ENCODE measurements around the gene GABRP.
"Not testable (repeated sequence)": the region's sequence is repeated elsewhere in the genome, so short reads cannot be mapped to it uniquely, and the experiment has no call there.

Gene GABRP

DNA sequence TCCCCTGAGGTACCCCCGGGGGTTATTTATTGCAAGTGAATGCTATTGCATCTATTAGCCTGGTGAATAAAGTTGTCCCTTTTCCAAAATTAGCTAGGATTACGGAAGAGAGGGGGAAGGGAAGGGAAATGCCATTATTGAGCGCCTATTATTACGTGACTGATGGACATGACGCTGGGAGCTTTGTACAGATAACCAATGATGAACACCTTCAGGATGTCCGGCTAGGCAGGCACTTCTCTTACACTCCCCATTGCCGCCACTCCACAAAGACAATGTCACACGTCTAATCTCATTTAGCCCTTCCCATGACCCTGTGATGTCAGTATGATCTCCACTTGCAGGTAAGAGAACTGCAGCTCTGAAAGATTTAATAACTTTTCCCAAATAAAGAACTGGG lies 9.4 kb downstream of the GABRP start:
- DNase-seq (ENCODE audit: low read depth) = no peak

DNA sequence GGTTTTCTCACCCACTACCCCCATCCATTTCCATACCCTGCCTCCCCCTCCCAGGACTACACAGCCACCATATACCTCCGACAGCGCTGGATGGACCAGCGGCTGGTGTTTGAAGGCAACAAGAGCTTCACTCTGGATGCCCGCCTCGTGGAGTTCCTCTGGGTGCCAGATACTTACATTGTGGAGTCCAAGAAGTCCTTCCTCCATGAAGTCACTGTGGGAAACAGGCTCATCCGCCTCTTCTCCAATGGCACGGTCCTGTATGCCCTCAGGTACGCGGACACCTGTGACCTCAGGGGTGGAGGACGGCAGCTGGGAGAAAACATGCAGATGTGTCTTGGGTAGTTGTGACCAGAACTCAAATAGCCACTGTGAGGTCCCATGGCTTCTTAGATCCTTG lies 11.6 kb downstream of the GABRP start:
- DNase-seq (ENCODE audit: low read depth) = no peak

- DNase-seq (ENCODE audit: low read depth) = no peak
Measured at GRCh38 chr5:170805666-170806065, 22.1 kb downstream of the GABRP start.

- DNase-seq (ENCODE audit: low read depth) = peak; percentile 60
Measured at GRCh38 chr5:170809551-170809950, 26.0 kb downstream of the GABRP start.

GRCh38 chr5:170811719-170812118 lies 28.2 kb downstream of the GABRP start:
- no peak for DNase-seq (ENCODE audit: low read depth)

DNA sequence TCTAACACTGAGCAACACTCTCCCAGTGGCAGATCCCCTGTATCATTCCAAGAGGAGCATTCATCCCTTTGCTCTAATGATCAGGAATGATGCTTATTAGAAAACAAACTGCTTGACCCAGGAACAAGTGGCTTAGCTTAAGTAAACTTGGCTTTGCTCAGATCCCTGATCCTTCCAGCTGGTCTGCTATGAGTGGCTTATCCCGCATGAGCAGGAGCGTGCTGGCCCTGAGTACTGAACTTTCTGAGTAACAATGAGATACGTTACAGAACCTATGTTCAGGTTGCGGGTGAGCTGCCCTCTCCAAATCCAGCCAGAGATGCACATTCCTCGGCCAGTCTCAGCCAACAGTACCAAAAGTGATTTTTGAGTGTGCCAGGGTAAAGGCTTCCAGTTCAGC lies 29.7 kb downstream of the GABRP start:
- DNase-seq (ENCODE audit: low read depth) = no peak

- DNase-seq (ENCODE audit: low read depth) = no peak
Measured at GRCh38 chr5:170817195-170817594, 33.7 kb downstream of the GABRP start.

DNA sequence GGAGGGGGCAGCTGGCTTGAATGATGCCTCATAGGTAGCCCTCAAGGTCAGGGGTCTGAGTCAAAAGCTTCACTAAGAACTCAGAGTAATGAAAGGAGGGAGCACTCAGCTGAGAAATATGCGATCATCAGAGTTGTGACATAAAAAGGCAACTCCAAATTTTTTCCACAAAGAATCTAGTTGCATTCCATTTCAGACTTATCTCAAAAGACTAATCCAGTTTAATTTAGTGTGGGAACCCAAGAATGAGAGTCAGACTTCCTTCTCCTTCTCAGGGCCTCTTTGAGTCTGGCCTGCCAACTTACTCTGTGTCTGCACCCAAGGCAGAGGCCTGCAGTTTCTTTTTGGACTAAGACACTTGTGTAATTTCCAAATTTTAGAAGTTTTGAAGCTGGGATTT lies 34.7 kb downstream of the GABRP start:
- peak; percentile 73 for DNase-seq (ENCODE audit: low read depth)

DNA sequence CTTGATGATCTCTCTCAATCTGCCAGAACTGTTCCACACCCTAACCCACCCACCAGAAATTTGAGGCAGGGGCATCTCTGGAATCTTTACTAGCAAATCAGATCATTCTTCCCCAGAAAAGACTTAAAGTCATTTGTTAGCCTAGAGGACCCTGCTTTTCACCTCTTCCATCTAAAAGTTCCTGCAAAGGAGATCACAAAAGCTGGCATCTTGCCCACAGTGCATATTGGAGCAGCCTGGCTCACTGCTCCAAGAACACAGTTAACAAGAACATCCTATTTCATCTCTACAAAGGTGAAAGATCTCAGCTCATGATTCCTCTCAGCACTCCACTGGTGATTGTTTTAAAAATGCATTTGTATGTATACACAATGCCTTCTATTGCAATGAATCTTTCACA lies 36.3 kb downstream of the GABRP start:
- no peak for DNase-seq (ENCODE audit: low read depth)

- no peak for DNase-seq (ENCODE audit: low read depth)
Measured at GRCh38 chr5:170821257-170821800, 37.8 kb downstream of the GABRP start.

GRCh38 chr5:170826117-170826516 lies 42.6 kb downstream of the GABRP start:
- no peak for DNase-seq (ENCODE audit: low read depth)

GRCh38 chr5:170832241-170832640 lies 48.7 kb downstream of the GABRP start:
- no peak for DNase-seq (ENCODE audit: low read depth)

DNA sequence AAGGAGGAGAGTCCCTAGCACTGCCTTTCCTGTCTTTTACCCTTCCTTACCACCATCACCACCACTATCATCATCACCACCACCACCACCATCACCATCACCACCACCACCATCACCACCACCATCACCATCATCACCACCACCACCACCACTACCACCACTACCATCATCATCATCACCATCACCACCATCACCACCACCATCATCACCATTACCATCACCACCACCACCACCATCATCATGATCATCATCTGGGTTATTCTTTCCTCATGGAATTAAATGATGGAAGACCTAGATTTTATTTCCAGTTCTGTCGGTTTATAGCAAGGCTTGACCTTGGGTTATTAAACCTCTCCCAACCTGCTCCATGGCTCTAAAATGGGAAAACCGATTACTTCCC lies 50.5 kb downstream of the GABRP start:
- not testable (repeated sequence) for DNase-seq (ENCODE audit: low read depth)

GRCh38 chr5:170836226-170836625 lies 52.7 kb downstream of the GABRP start:
- no peak for DNase-seq (ENCODE audit: low read depth)

DNA sequence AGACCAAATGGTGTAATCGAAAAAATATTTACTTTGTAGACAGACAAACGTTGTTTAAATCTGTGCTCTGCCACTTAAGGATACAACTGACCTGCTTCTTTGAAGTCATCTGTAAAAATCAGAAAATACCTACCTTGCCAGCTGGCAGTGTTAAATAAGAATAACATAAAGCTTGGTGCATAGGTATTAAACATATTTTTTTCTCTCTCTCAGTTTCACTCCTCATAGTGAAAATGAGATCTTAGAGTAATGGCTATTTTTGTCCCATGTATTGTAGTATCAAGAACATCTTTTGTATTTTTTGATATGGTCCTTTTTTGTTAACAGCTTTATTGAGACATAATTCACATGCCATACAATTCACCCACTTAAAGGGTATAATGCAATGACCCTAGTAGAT lies 60.3 kb downstream of the GABRP start:
- DNase-seq (ENCODE audit: low read depth) = no peak

DNA sequence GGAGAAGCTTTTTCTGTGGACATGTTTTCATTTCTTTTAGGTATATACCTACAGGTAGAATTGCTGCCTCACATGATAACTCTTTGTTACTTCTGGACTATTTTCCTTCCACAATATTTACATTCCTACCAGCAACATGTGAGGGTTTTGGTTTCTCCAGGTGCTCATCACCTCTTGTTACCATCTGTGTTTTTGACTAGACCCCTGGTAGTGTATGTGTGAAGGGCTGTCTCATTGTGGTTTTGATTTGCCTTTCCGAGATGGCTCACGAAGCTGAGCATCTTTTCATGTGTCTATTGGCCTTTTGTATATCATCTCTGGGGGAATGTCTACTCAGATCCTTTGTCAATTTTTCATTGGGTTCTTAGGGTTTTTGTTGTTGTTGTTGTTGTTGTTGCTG lies 61.1 kb downstream of the GABRP start:
- no peak for DNase-seq (ENCODE audit: low read depth)

DNA sequence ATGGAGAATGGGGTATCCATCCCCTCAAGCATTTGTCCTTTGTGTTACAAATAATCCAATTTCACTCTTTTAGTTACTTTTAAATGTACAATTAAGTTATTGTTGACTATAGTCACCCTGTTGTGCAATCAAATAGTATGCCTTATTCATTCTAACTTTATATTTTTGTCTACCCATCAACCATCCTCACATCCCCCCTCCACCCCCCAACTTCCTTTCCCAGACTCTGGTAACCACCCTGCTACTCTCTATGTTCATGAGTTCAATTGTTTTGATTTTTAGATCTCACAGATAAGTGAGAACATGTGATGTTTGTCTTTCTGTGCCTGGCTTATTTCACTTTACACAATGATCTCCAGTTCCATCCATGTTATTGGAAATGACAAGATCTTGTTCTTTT lies 62.9 kb downstream of the GABRP start:
- peak; percentile 32 for DNase-seq (ENCODE audit: low read depth)

GRCh38 chr5:170846846-170847245 lies 63.3 kb downstream of the GABRP start:
- DNase-seq (ENCODE audit: low read depth) = no peak

DNA sequence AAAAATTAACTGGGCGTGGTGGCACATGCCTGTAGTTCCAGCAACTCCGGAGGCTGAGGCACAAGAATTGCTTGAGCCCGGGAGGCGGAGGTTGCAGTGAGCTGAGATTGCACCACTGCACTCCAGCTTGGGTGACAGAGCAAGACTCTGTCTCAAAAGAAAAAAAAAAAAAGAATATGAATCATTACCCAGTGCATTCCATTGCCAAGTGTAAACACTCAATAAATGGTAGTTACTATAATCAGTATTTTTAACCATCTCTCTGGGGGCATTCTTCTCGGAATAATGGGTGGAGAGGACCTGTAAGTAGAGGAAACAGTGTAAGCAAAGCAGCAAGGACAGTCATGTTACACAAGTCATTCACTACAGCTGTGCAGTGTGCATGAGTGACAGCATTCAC lies 64.5 kb downstream of the GABRP start:
- DNase-seq (ENCODE audit: low read depth) = peak; percentile 55

DNA sequence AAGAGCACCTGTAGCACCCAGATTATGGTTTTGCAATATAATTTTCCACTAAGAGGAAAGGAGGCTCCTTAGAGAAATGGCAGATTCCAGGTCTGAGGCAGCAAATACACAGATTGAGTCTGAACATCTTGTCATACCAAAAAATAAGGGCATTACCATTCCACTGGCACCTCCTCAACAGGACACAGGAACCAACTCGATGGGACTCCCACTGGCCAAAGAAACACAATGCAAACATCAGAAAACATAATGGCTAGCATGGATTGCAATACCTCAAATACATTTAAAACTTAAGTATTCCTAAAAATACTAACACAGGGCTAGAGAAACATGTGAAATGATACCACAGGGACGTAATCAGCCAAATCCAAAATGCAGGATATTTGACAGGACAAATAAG lies 65.8 kb downstream of the GABRP start:
- no peak for DNase-seq (ENCODE audit: low read depth)

DNA sequence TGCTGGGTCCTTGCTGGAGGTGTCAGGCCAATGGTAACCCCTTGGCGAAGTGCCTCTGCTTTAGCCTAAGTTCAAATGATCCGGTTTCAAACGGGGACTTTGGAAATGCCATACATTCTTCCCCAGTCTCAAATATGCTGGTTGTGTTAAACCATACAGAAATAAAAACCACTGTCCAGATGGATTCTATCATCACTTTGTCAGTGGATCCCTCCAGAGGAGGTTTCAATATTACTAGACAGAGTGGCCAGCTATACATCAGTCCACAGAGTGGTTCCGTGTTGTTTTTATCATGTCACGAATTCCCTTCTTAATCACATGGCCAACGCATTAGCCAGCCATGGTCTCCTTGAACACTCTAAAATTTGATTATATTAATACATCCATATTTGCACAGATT lies 71.0 kb downstream of the GABRP start:
- peak; percentile 18 for DNase-seq (ENCODE audit: low read depth)

- DNase-seq (ENCODE audit: low read depth) = no peak
Measured at GRCh38 chr5:170857066-170857465, 73.5 kb downstream of the GABRP start.

- no peak for DNase-seq (ENCODE audit: low read depth)
Measured at GRCh38 chr5:170860415-170860814, 76.9 kb downstream of the GABRP start.

DNA sequence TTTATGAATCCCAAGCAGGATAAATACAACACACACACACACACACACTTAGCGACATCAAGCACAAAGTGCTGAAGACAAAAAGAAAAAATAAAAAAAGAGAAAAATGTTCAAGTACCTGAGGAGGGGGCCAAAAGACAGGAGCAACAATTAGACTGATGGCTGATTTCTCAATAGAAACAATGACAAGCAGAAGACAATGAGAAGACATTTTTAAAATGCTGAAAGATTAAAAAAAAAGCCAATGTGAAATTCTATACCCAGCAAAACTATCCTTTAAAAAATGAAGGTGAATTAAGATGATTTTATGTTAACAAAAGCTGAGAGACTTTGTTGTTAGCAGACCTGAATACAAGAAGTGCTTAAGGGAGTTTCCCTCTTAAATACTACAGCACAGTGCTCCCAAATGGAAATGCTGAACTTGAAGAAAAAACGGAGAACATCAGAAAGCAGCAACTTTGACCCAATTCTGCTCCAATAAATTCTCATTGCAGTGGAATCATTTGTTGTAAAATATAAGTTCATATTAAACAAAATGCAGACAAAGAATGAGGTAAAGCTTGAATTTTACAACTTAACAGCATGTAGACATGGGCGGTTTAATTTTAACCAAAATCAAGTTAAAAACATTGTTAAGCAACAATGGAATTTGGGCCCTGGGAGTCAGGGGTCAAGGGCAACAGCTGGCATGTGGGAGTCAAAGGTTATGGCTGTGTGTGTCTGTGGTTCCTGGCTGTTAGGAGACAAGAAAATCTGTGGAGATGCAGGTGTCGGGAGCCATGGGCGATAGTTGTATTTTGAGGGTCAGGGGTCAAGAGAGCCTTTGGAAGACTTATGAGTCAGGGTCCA lies 77.5 kb downstream of the GABRP start:
- no peak for DNase-seq (ENCODE audit: low read depth)
